Stimulated activated naive B cell treated with anti-CD40 and anti-IgM and Interleukin-4, amounts not matched to agents 10 μg/mL and 1 μg/mL and 100 μg/mL, for 72 hours (primary cell): Measurements from ENCODE around the gene CYP3A4.
"Not testable (repeated sequence)": the region's sequence is repeated elsewhere in the genome, so short reads cannot be mapped to it uniquely, and the experiment has no call there.

ENCODE experiments used
- ATAC-seq, 2 donors: fragments of 150-1000 bp; cut with Tn5 transposase; replicated peaks; 2 replicates each; pipeline ENCODE4 v1.10.0; 2021; ENCODE audit warnings: moderate library complexity in 1 of 2
- DNase-seq: peaks from one replicate; pipeline ENCODE4 v3.0.0; 2021
- H3K27ac Mint-ChIP-seq: one replicate; pipeline ENCODE4 v1.8.0; 2022; ENCODE audit warnings: mild to moderate bottlenecking, mixed read lengths
- H3K27me3 Mint-ChIP-seq, 2 donors: one replicate each; pipeline ENCODE4 v1.8.0; 2022; ENCODE audit warnings: mixed read lengths in 2 of 2
- H3K36me3 Mint-ChIP-seq, 2 donors: one replicate each; pipeline ENCODE4 v1.8.0; 2022; ENCODE audit warnings: mixed read lengths in 2 of 2, mild to moderate bottlenecking in 1 of 2
- H3K4me1 Mint-ChIP-seq, 2 donors: one replicate each; pipeline ENCODE4 v1.8.0; 2022; ENCODE audit warnings: mixed read lengths in 2 of 2, mild to moderate bottlenecking in 1 of 2
- H3K4me3 Mint-ChIP-seq, 2 donors: one replicate each; pipeline ENCODE4 v1.8.0; 2022; ENCODE audit warnings: mild to moderate bottlenecking in 2 of 2, mixed read lengths in 2 of 2, moderate library complexity in 1 of 2
- H3K9me3 Mint-ChIP-seq, 2 donors: one replicate each; pipeline ENCODE4 v1.8.0; 2022; ENCODE audit warnings: mixed read lengths in 2 of 2, mild to moderate bottlenecking in 1 of 2

Gene CYP3A4

DNA sequence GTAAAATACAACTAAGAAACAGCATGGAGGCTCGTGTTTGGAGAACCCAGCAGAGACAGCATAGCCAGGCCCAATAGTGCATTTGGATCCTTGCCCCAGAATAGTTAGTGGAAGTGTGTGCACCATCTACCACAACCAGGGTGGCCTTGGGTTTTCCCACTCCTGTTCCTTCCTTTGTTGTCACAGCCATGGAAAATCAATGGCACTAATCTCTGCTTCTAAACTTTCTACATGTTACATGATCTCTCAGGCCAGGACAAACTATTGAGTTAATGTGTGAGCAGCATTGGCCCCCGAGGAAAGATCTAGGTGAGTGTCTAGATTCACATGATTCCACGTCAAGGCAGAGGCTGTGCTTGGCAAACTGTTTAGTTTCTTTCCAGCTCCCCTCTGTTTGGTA lies 51.0 kb downstream of the CYP3A4 start:
- Mint-ChIP-seq H3K27me3 (peaks cover 9 to 28% of the 10 kb centered on the region in 2 donors), H3K4me1 (no peaks in the 10 kb centered on the region)

DNA sequence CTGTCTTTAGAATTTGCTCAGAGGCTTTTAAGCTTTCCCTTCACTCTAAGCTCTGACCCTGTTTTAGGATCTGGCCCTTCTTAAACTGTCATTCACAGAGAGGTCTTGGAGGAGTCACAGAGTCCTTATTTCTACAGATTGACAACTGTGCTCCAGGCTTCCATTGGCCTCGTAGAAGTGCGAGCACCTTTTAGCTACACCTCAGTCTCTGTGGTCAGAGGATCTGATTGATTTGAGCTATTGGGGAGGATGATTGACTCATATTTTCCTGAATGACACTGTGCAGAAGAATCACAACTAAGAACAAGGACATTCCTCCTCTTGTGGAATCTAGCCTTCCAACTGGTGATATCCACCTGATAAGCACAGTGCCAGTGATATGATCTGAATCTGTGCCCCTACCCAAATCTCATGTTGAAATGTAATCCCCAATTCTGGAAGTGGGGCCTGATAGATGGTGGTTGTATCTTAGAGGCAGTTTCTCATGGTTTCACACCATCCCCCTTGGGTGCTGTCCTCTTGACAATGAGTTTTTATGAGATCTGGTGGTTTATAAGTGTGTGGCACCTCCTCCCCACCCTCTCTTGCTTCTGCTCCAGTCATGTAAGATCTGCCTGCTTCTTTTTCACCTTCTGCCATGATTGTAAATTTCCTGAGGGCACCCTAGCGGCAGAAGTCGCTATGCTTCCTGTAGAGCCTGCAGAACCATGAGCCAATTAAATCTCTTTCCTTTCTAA lies 52.2 kb downstream of the CYP3A4 start:
- ATAC-seq (no peak), DNase-seq (no peak)
- H3K4me3 Mint-ChIP-seq: no peak overlapping the region
- H3K27ac Mint-ChIP-seq: no peak overlapping the region
- H3K27me3 Mint-ChIP-seq: peaks cover 9 to 27% of the 10 kb centered on the region in 2 donors
- no peaks in the 10 kb centered on the region for H3K4me1 Mint-ChIP-seq
- H3K36me3 Mint-ChIP-seq: peaks cover 0 to 3% of the 10 kb centered on the region in 2 donors
- H3K9me3 Mint-ChIP-seq: no peaks in the 10 kb centered on the region

More for the DNA sequence above, 51.0 kb downstream of the CYP3A4 start:
- H3K27ac Mint-ChIP-seq: no peak overlapping the region
- DNase-seq (no peak), ATAC-seq (no peak)
- no peaks in the 10 kb centered on the region for H3K9me3 Mint-ChIP-seq
- H3K4me3 Mint-ChIP-seq: no peak overlapping the region
- peaks cover 0 to 4% of the 10 kb centered on the region in 2 donors for H3K36me3 Mint-ChIP-seq

DNA sequence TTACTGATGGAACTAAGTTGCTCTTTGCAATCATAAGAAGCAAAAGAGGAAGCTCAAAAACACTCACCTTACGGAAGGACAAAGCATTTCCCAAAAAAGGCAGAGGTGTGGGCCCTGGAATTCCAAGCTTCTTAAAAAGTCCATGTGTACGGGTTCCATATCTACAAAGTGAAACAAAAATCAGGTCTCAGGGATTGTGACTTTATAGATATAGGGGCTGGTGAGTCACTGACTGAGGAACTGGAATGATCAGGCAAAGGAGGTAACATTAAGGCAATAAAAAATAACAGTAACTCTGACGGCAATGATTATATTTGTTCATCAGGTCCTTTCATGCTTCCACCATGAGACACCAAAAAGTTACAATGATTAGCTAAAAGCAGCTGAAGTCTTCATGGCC lies 53.0 kb downstream of the CYP3A4 start:
- peaks cover 9 to 19% of the 10 kb centered on the region in 2 donors for H3K27me3 Mint-ChIP-seq
- ATAC-seq: no peak
- no peaks in the 10 kb centered on the region for H3K36me3 Mint-ChIP-seq
- H3K27ac Mint-ChIP-seq: no peak overlapping the region
- no peak for DNase-seq
- H3K9me3 Mint-ChIP-seq: no peaks in the 10 kb centered on the region
- no peak overlapping the region for H3K4me3 Mint-ChIP-seq
- no peaks in the 10 kb centered on the region for H3K4me1 Mint-ChIP-seq

DNA sequence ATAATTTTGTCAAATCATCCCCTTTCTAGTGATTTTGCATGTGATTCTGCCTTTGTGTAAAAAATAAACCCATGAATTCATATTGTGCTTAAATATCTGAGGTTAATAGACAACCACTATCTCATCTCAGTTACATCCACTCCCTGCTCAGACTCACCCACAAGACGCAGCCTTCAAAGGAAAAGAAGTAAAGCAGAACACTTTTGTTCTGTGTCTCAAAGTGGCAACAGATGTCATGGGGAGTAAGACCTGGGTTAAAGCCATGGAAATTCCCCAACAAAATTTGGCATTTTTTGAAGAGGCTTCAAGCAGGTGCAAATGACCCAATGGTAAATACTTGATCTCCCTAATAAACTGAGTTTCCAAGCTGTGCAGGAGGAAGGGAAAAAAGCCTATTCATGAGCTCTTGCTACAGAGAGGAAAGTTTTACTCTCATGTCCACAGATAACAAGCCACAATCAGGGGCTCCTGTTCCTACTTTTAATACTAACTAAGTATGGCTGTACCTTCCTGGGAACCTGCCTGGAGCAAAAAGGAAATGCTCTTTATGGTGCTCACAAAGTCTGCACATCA lies 53.7 kb downstream of the CYP3A4 start:
- H3K27ac Mint-ChIP-seq: no peak overlapping the region
- H3K27me3 Mint-ChIP-seq: peaks cover 5 to 13% of the 10 kb centered on the region in 2 donors
- ATAC-seq: no peak

DNA sequence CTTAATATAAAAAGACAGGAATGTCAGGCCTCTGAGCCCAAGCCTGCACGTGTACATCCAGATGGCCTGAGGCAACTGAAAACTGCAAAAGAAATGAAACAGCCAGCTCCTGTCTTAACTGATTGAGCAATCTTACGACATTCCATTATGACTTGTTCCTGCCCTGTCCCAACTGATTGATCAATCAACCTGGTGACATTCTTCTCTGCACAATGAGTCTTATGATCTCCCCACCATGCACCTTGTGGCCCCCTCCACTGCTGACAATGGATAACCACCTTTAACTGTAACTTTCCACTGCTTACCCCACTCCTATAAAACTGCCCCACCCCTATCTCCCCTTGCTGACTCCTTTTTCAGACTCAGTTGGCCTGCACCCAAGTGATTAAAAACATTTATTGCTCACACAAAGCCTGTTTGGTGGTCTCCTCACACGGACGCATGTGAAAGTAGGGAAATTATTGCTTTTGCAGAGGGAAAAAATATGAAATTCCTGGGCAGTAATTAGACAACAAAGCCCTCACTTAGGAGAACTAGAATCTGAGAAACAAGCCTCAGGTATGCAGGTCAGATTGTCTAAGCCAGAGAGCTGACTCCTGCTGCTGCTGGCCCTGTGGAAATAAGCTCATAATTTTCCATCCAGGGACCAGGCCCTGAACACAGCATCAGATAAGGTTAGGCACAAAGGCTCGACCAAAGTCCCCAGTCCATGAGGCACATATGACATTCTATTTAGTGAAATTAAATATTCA lies 54.3 kb downstream of the CYP3A4 start:
- DNase-seq (no peak), ATAC-seq (no peak)
- no peak overlapping the region for H3K4me3 Mint-ChIP-seq
- no peaks in the 10 kb centered on the region for H3K4me1 Mint-ChIP-seq
- peaks cover 5 to 8% of the 10 kb centered on the region in 2 donors for H3K27me3 Mint-ChIP-seq
- H3K9me3 Mint-ChIP-seq: no peaks in the 10 kb centered on the region
- no peak overlapping the region for H3K27ac Mint-ChIP-seq
- H3K36me3 Mint-ChIP-seq: peaks cover 0 to 1% of the 10 kb centered on the region in 2 donors

More for the DNA sequence above, 53.7 kb downstream of the CYP3A4 start:
- Mint-ChIP-seq H3K36me3 (no peaks in the 10 kb centered on the region), H3K9me3 (no peaks in the 10 kb centered on the region), H3K4me3 (no peak overlapping the region), H3K4me1 (no peaks in the 10 kb centered on the region)
- DNase-seq: no peak

DNA sequence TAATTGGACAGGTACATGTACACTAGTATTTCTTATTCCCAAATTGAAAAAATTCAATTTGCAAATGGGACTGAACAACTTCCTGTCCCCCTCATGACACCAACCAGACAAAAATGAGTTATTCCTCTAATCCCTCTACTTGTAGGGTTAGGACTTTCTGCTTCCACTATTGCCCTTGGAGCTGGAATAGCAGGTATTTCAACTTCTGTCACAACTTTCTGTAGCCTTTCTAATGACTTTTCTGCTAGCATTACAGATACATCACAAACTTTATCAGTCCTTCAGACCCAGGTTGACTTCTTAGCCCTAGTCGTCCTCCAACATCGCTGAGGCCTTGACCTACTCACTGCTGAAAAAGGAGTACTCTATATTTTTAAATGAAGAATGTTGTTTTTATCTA lies 55.4 kb downstream of the CYP3A4 start:
- Mint-ChIP-seq H3K4me1 (no peaks in the 10 kb centered on the region), H3K9me3 (no peaks in the 10 kb centered on the region), H3K36me3 (peaks cover 5 to 6% of the 10 kb centered on the region in 2 donors), H3K27ac (no peak overlapping the region), H3K4me3 (no peak overlapping the region), H3K27me3 (peaks cover 14 to 15% of the 10 kb centered on the region in 2 donors)
- ATAC-seq (no peak), DNase-seq (no peak)

DNA sequence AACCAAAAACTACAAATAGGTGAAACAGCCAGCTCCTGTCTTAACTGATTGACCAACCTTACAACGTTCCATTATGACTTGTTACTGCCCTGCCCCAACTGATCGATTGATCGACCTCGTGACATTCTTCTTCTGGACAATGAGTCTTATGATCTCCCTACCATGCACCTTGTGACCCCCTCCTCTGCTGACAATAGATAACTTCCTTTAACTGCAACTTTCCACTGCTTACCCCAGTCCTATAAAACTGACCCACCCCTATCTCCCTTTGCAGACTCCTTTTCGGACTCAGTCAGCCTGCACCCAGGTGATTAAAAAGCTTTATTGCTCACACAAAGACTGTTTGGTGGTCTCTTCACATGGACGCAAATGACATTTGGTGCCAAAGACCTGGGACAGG lies 60.8 kb downstream of the CYP3A4 start:
- H3K9me3 Mint-ChIP-seq, H3K4me1 Mint-ChIP-seq, H3K27ac Mint-ChIP-seq, H3K36me3 Mint-ChIP-seq, DNase-seq, H3K4me3 Mint-ChIP-seq, ATAC-seq: not testable (repeated sequence)
- H3K27me3 Mint-ChIP-seq: peaks cover 13 to 26% of the 10 kb centered on the region in 2 donors

DNA sequence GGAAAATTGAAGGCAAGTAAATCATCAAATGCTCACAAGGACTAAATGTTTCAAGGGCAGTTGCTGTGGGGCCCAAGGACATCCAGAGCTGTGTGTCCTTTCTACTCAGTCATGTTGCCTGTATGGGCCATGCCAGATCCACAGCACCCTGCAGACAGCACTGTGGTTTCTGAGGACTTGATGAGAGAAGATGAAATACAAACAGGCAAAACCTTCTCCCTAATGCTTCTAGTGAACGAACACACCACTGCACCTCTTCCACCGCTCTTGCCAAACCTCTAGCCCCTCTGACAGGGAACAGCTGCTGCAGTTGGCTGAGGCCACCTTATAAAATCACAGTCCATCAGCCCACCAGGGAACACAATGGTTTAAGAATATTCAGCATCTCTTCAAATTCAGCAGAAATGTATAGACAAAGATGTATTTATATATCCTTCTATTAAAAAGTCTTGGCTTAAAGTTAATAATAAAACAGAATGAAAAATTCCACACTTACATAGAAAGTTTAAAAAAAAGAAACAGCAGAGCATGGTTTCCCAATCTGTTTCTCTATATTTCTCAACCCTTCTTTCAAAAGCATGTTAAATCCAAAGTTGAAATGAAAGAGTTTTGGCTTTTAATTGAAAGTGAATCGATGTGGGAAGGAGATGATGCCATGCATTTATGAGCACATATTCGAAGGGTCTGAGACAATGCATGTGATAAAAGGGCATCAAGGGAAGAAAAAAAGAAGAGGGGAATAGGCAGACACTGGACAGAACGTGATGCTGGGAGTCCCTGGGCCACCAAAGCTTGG lies 63.0 kb downstream of the CYP3A4 start:
- Mint-ChIP-seq H3K27me3 (peaks cover 13 to 33% of the 10 kb centered on the region in 2 donors), H3K4me3 (no peak overlapping the region), H3K36me3 (peaks cover 5 to 6% of the 10 kb centered on the region in 2 donors), H3K9me3 (peaks cover 0 to 3% of the 10 kb centered on the region in 2 donors), H3K4me1 (no peaks in the 10 kb centered on the region), H3K27ac (no peak overlapping the region)
- ATAC-seq (no peak), DNase-seq (no peak)

DNA sequence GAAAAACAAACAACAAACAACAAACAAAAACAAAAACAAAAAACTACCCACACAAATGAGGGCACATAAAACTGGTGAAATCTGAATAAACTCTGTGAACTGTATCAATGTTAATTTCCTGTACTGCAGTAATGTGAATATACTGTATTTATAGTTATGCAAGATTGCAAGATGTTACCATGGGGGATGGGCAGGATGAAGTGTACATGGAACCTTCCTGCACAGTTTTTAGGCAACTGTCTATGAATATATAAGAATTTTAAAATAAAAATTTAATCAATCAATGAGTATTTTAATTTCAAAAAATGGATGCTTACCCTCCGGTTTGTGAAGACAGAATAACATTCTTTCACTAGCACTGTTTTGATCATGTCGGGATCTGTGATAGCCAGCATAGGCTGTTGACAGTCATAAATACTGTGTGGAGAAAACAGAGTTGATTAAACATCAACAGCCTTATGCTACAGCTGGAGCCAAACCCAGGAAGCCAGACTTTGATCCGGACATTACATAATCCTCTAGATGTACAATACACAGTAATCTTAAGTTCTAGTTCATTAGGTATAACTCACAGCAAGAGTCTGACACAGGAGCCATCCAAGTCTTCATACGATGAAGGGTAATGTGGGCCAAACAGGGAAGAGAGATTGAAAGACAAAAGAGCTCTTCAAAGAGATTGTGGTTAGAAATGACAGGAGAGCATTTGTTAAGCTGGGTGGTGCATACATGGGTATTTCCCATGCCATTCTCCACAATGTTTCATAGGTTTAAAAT lies 63.8 kb downstream of the CYP3A4 start:
- Mint-ChIP-seq H3K27me3 (peaks cover 13 to 33% of the 10 kb centered on the region in 2 donors), H3K4me1 (no peaks in the 10 kb centered on the region), H3K27ac (no peak overlapping the region), H3K9me3 (peaks cover 2 to 3% of the 10 kb centered on the region in 2 donors), H3K4me3 (no peak overlapping the region), H3K36me3 (peaks cover 6 to 11% of the 10 kb centered on the region in 2 donors)
- DNase-seq: no peak
- no peak for ATAC-seq

DNA sequence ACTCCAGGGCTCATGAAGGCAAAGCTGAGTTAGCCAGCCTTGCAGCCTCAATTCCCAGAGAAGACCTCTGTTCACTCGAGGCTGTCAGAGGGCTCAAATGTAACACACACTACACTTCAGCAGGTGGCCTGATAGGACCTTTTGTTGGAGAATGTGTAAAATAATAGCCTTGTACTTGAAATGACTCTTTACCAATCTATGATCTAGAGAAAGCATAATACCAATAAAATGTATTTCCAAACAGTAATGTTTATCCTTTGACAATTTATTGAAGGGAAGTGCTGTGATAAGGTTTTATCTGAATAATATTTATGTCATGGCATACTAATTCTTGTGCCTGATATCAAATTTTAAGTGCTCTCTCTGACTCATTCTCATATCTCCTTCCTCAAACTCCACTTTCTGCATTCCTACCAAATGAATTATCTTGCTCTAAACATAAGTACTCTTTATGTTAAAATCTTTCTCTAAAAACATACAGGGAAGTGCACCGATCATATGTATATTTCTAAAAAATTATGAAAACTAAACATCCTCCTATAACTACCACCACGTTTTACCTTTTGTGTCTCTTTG lies 69.9 kb downstream of the CYP3A4 start:
- Mint-ChIP-seq H3K36me3 (peaks cover 17 to 40% of the 10 kb centered on the region in 2 donors), H3K4me3 (no peak overlapping the region), H3K27ac (no peak overlapping the region), H3K27me3 (peaks cover 0 to 20% of the 10 kb centered on the region in 2 donors), H3K9me3 (peaks cover 3 to 4% of the 10 kb centered on the region in 2 donors), H3K4me1 (no peaks in the 10 kb centered on the region)
- ATAC-seq (no peak), DNase-seq (no peak)

DNA sequence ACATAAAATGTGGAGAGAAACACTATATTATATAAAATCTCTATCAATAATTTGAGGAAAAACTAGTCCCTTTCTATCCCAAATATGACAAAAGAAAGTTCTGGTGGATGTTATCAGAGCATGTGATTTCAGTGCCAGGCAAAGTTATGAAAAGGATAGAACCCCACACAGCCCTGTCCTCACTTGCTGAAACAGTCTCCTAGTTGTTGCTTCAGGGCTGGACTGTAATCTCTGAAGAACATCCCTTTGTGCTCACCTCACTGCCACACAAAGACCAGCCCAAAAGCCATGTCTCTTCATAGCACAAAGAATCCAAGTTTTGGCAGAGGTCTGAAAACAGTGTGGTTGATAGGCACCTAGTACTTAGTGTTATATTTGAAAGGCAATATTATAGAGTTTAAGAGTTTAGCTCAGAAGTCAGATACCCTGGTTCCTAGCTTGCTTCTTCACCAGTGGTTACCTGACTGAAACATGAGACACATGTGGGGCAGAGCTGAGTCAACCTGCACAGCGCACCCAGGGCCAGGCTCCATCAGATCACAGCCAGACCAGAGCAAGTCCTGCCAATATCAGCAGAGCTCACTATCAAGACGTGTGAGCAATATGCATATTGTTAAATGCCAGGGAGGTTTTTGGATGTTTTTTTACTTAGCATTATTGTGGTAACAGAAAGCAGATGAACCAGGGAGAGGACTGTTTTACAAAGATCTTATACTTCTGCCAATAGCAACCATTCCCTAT lies 74.0 kb downstream of the CYP3A4 start:
- no peak overlapping the region for H3K4me3 Mint-ChIP-seq
- H3K27ac Mint-ChIP-seq: no peak overlapping the region
- H3K36me3 Mint-ChIP-seq: peaks cover 39 to 51% of the 10 kb centered on the region in 2 donors
- H3K27me3 Mint-ChIP-seq: peaks cover 0 to 5% of the 10 kb centered on the region in 2 donors
- ATAC-seq (no peak), DNase-seq (no peak)
- no peaks in the 10 kb centered on the region for H3K4me1 Mint-ChIP-seq
- H3K9me3 Mint-ChIP-seq: peaks cover 16 to 19% of the 10 kb centered on the region in 2 donors

DNA sequence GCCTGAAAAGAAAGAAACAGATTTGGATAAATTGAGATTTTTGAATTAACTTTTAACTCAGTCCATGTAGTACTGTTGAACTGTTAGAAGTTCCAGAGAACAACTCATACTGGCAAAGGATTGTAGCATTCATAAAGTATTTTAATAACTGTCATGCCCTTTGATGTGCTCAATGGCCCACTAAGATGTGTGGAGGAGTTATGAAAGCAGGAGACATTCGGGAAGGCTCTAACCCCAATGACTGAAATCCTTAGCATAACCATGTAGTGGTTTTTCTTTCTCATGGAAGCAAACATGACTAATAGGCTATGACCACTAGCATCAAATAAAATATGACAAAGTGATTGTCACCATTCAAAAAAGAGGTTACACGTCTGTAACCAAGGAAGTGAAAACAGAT lies 74.7 kb downstream of the CYP3A4 start:
- peaks cover 35 to 43% of the 10 kb centered on the region in 2 donors for H3K36me3 Mint-ChIP-seq
- H3K27ac Mint-ChIP-seq: no peak overlapping the region
- no peak overlapping the region for H3K4me3 Mint-ChIP-seq
- ATAC-seq (no peak), DNase-seq (no peak)
- H3K9me3 Mint-ChIP-seq: peaks cover 15 to 19% of the 10 kb centered on the region in 2 donors
- H3K27me3 Mint-ChIP-seq: peaks cover 0 to 5% of the 10 kb centered on the region in 2 donors
- no peaks in the 10 kb centered on the region for H3K4me1 Mint-ChIP-seq

DNA sequence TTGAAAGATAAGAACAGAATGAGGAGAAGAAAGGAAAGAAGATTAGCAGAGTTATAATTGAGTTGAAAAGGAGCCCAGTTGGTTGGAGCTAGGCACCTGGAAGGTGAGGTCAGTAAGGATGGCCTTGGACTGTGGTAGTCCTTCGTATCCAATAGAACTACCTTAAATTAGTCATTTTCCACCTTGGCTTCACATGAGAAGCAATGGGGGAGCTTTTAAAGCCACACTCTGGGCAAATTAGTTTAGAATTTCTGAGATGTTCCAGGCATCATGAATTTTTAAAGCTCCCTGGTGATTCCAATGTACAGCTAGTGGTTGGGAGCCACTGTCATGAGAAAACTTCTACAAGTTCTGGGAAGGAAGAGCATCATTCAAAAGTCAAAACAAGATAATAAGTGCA lies 76.9 kb downstream of the CYP3A4 start:
- DNase-seq (no peak), ATAC-seq (no peak)
- Mint-ChIP-seq H3K9me3 (peaks cover 19 to 23% of the 10 kb centered on the region in 2 donors), H3K27me3 (peaks cover 0 to 13% of the 10 kb centered on the region in 2 donors), H3K27ac (no peak overlapping the region), H3K36me3 (peaks cover 38 to 45% of the 10 kb centered on the region in 2 donors), H3K4me3 (no peak overlapping the region), H3K4me1 (no peaks in the 10 kb centered on the region)
